GM12878 (cell line): ENCODE data around the gene IRF1. TPM values are rescaled to one million over a fixed set of nuclear protein-coding genes. Genes with fewer than 3 reads are reported as not detected.
A peak's percentile ranks its signal among the peaks of the same experiment; 100 is the strongest.

Source experiments
- ATAC-seq: fragments of 200-7000 bp; cut with Tn5 transposase; 3 replicates; pipeline ENCODE4 v1.9.1; 2020; ENCODE audit warnings: mild to moderate bottlenecking, moderate library complexity
- BruUV-seq: library from RNA; stranded (reverse); fragments of 400-500 nt; replicated peaks from 2 replicates; lab custom pipeline; 2021; lab: Mats Ljungman, UMichigan
- CTCF ChIA-PET: fragments of 300-600 bp; sonication (Branson Sonifier 250); formaldehyde crosslinking; extraction: SDS; loops from one replicate; lab custom pipeline; 2021; ENCODE audit warnings: inconsistent platforms; lab: Yijun Ruan, JAX
- POLR2A ChIA-PET: fragments of 350-600 bp; formaldehyde crosslinking; extraction: SDS; loops from one replicate; lab custom pipeline; 2021; ENCODE audit warnings: inconsistent platforms; lab: Charles Lee
- RAD21 ChIA-PET: fragments of 300-600 bp; sonication (Branson Sonifier 250); formaldehyde crosslinking; loops from one replicate; lab custom pipeline; 2023; ENCODE audit warnings: antibody characterized with exemption; ENCODE audit not compliant: unreplicated experiment; lab: Charles Lee
- SMC1A ChIA-PET: fragments of 300-600 bp; sonication (Branson Sonifier 250); formaldehyde crosslinking; loops from one replicate; lab custom pipeline; 2023; ENCODE audit not compliant: unreplicated experiment, uncharacterized antibody; lab: Charles Lee
- DNase-seq: peaks from one replicate; pipeline ENCODE4 v3.0.0-alpha.2; 2011; ENCODE audit warnings: low read depth, low spot score
- FAIRE-seq: peaks from 3 replicates; lab custom pipeline; 2011; peaks lifted over from hg19 to GRCh38; lab: Jason Lieb, UNC
- H2AFZ ChIP-seq: 2 replicates; pipeline ENCODE4 v1.6.0; 2011; ENCODE audit warnings: low read depth, low read length, control low read depth; ENCODE audit not compliant: control insufficient read depth
- H3K27ac ChIP-seq: 2 replicates; pipeline ENCODE4 v1.5.1; 2011; ENCODE audit warnings: control low read depth; ENCODE audit not compliant: control insufficient read depth, insufficient read depth
- H3K27me3 ChIP-seq, 2 experiments: replicated peaks in 1 of 2; 2 replicates each; pipeline versions ENCODE4 v1.6.0 to v1.6.1; 2011; ENCODE audit warnings: low read length in 1 of 2; ENCODE audit not compliant: control insufficient read depth in 2 of 2, insufficient read depth in 2 of 2
- H3K36me3 ChIP-seq, 2 experiments: 2 replicates each; pipeline ENCODE4 v1.5.1; 2011; ENCODE audit warnings: low read length in 1 of 2; ENCODE audit not compliant: control insufficient read depth in 2 of 2, insufficient read depth in 2 of 2
- H3K4me1 ChIP-seq: 2 replicates; pipeline ENCODE4 v1.6.1; 2011; ENCODE audit warnings: mild to moderate bottlenecking, low read length, moderate library complexity, mixed read lengths; ENCODE audit not compliant: control insufficient read depth, insufficient read depth
- H3K4me2 ChIP-seq: 2 replicates; pipeline ENCODE4 v1.6.0; 2011; ENCODE audit warnings: control low read depth; ENCODE audit not compliant: control insufficient read depth, insufficient read depth
- H3K4me3 ChIP-seq: fragments of 200-600 bp; sonication (generic); 2 replicates; pipeline ENCODE4 v1.5.1; 2016
- H3K79me2 ChIP-seq: 2 replicates; pipeline ENCODE4 v1.6.0; 2011; ENCODE audit warnings: low read length; ENCODE audit not compliant: control insufficient read depth, insufficient read depth
- H3K9ac ChIP-seq: 2 replicates; pipeline ENCODE4 v1.8.0; 2011; ENCODE audit warnings: low read length, control low read depth, mixed read lengths; ENCODE audit not compliant: control insufficient read depth, insufficient read depth
- H3K9me3 ChIP-seq: replicated peaks from 3 replicates; pipeline ENCODE4 v1.5.1; 2011; ENCODE audit warnings: mild to moderate bottlenecking, low read length; ENCODE audit not compliant: control insufficient read depth, insufficient read depth
- H4K20me1 ChIP-seq: 2 replicates; pipeline ENCODE4 v1.6.0; 2011; ENCODE audit not compliant: control insufficient read depth, insufficient read depth
- BRCA1 ChIP-seq: IDR thresholded peaks from 2 replicates; pipeline ENCODE4 v1.6.1; 2011; ENCODE audit warnings: low read depth, low read length, improper control_type of control experiment
- CBX3 ChIP-seq: fragments of 200-600 bp; sonication (generic); IDR thresholded peaks from 2 replicates; pipeline ENCODE4 v1.6.1; 2016; ENCODE audit warnings: low read depth, borderline replicate concordance
- CUX1 ChIP-seq: IDR thresholded peaks from 2 replicates; pipeline ENCODE4 v1.6.1; 2012; ENCODE audit warnings: improper control_type of control experiment, low read depth, low read length; ENCODE audit not compliant: insufficient replicate concordance
- EGR1 ChIP-seq, 2 experiments: IDR thresholded peaks; 1 replicate in 1 of 2; 2 replicates in 1 of 2; pipeline ENCODE4 v1.6.1; 2011 to 2012; ENCODE audit warnings: low read depth in 2 of 2, low read length in 2 of 2, borderline replicate concordance in 1 of 2, mild to moderate bottlenecking in 1 of 2, moderate library complexity in 1 of 2
- IKZF2 ChIP-seq, 2 experiments: fragments of 450-650 bp; IDR thresholded peaks; 2 replicates each; pipeline ENCODE4 v1.6.1; 2017; ENCODE audit warnings: mild to moderate bottlenecking in 2 of 2, moderate library complexity in 2 of 2
- MTA2 ChIP-seq: fragments of 450-650 bp; IDR thresholded peaks from 2 replicates; pipeline ENCODE4 v1.6.1; 2016; ENCODE audit warnings: low read depth, mild to moderate bottlenecking, moderate library complexity
- MTA3 ChIP-seq: IDR thresholded peaks from 2 replicates; pipeline ENCODE4 v1.6.1; 2012; ENCODE audit warnings: low read length, inconsistent platforms, borderline replicate concordance
- NBN ChIP-seq: fragments of 450-650 bp; IDR thresholded peaks from 2 replicates; pipeline ENCODE4 v1.6.1; 2016
- NRF1 ChIP-seq: conservative IDR thresholded peaks from 2 replicates; pipeline ENCODE4 v1.6.1; 2011; ENCODE audit warnings: mild to moderate bottlenecking, low read depth, low read length, improper control_type of control experiment
- POU2F2 ChIP-seq: IDR thresholded peaks from 3 replicates; pipeline ENCODE4 v1.6.1; 2011; ENCODE audit warnings: low read depth, mild to moderate bottlenecking, low read length, borderline replicate concordance
- SIX5 ChIP-seq: IDR thresholded peaks from 2 replicates; pipeline ENCODE4 v1.6.1; 2011; ENCODE audit warnings: mild to moderate bottlenecking, low read depth, low read length, moderate library complexity; ENCODE audit not compliant: severe bottlenecking
- SMAD1 ChIP-seq: fragments of 450-650 bp; IDR thresholded peaks from 2 replicates; pipeline ENCODE4 v1.6.1; 2018; ENCODE audit warnings: mild to moderate bottlenecking, low read depth; ENCODE audit not compliant: partially characterized antibody
- SUPT20H ChIP-seq: IDR thresholded peaks from 2 replicates; pipeline ENCODE4 v1.6.1; 2011; ENCODE audit warnings: low read depth, mild to moderate bottlenecking, low read length, moderate library complexity, borderline replicate concordance; ENCODE audit not compliant: control insufficient read depth
- ZNF207 ChIP-seq: fragments of 450-650 bp; IDR thresholded peaks from 2 replicates; pipeline ENCODE4 v1.6.1; 2014; ENCODE audit warnings: antibody characterized with exemption, mild to moderate bottlenecking, borderline replicate concordance
- ZNF24 ChIP-seq: fragments of 450-650 bp; IDR thresholded peaks from 2 replicates; pipeline ENCODE4 v1.6.1; 2017; ENCODE audit warnings: antibody characterized with exemption, mild to moderate bottlenecking
- ZNF274 ChIP-seq: IDR thresholded peaks from one replicate; pipeline ENCODE4 v1.8.0; 2011; ENCODE audit not compliant: insufficient read length, insufficient read depth
- whole genome bisulfite sequencing: methylation state at CpG from one replicate; pipeline ENCODE4 v1.1.6; 2016; ENCODE audit warnings: low lambda C conversion rate; ENCODE audit not compliant: insufficient replicate concordance, insufficient coverage; ENCODE audit errors: missing lambda C conversion rate; 5-methylcytosine and 5-hydroxymethylcytosine counted together
- in situ Hi-C: fragments of 300-500 bp; cut with MboI; formaldehyde crosslinking; loops from 9 replicates; pipeline ENCODE4 v1.14.3; 2018; ENCODE audit warnings: mixed read lengths
- intact Hi-C: fragments of 100-400 bp; cut with micrococcal nuclease; formaldehyde crosslinking; loops from one replicate; pipeline ENCODE4 v1.14.2; 2022; ENCODE audit not compliant: unreplicated experiment
- polyA plus RNA-seq, 11 experiments: library from polyadenylated mRNA; depleted of rRNA in 4 of 11; unstranded in 6 of 11; stranded (reverse) in 5 of 11; fragments of >200 nt; fragmentation: Nextera tagmentation in 4 of 11; fragmentation: Illumina TruSeq in 1 of 11; extraction: Ambion mirVana in 4 of 11; extraction: Trizol in 1 of 11; gene quantifications; 1 replicate in 1 of 11; 2 replicates in 10 of 11; pipeline versions ENCODE4 v1.2.1 to v1.2.3, GENCODE V29; 2011 to 2016; ENCODE audit warnings: inconsistent platforms in 2 of 11, missing spikeins in 2 of 11, low read depth in 1 of 11
- total RNA-seq, 4 experiments: library from RNA; depleted of rRNA in 3 of 4; stranded (reverse); fragments of >200 nt in 3 of 4; fragmentation: Illumina TruSeq in 1 of 4; extraction: Trizol in 1 of 4; gene quantifications; 2 replicates each; pipeline versions ENCODE4 v1.2.1 to v1.2.3, GENCODE V29; 2013 to 2021
- TF ChIP-seq, protein P1 (sequence below): IDR thresholded peaks from 2 replicates; pipeline ENCODE4 v1.6.1; 2011; ENCODE audit warnings: mild to moderate bottlenecking, low read depth, low read length, moderate library complexity; ENCODE audit not compliant: insufficient replicate concordance

The IRF1 gene
- total and polyA plus RNA-seq, 10 of the 15 experiments (the other 5 are each of a cell fraction or from before 2014, with no cell fraction given), result 6.9 to 68.0 (median 49.6) TPM

- ChIA-PET SMC1A (interaction anchor here (0.5 to 13.3 kb wide), 33 partner anchors 8 to 333 kb away, joined by 3 to 340 read pairs (median 4); partner anchors contain the start of genes IRF1 and SLC22A5), RAD21 (interaction anchor here (0.7 to 27.2 kb wide), 33 partner anchors 8 to 320 kb away, joined by 3 to 453 read pairs (median 7); partner anchors contain the start of genes IRF1 and SLC22A5), POLR2A (interaction anchor here (0.8 to 24.5 kb wide), 10 partner anchors 10 to 132 kb away, joined by 3 to 389 read pairs (median 8); partner anchors contain the start of genes IRF1 and SLC22A5), CTCF (interaction anchor here (0.6 to 13.6 kb wide), 42 partner anchors 9 to 382 kb away, joined by 3 to 481 read pairs (median 6); partner anchors contain the start of gene IRF1)
- Histone ChIP-seq H3K79me2 (peaks cover 2% of the 10 kb centered on the region), H3K36me3 (no peaks in the 10 kb centered on the region), H3K4me2 (peak overlapping the region; percentile 38; the same call in 1 of the 2 replicates), H4K20me1 (no peaks in the 10 kb centered on the region), H2AFZ (peak overlapping the region; percentile 85), H3K27ac (peak overlapping the region; percentile 42; the same call in 1 of the 2 replicates), H3K4me3 (no peak overlapping the region), H3K27me3 (no peaks in the 10 kb centered on the region), H3K4me1 (peaks cover 34% of the 10 kb centered on the region), H3K9me3 (no peaks in the 10 kb centered on the region), H3K9ac (peak overlapping the region; percentile 28)
- intact Hi-C loops, result loop anchor here (1.0 to 5.0 kb wide), 6 partner anchors 82 to 436 kb away; no protein-coding TSS in a partner anchor
- BruUV-seq, result no TSS peak
- FAIRE-seq (peak; percentile 75), ATAC-seq (peak; percentile 55), DNase-seq (no peak)
- in situ Hi-C loops, result loop anchor here (10.0 kb wide), 2 partner anchors 266 to 426 kb away; partner anchors contain the start of gene CSF2
- WGBS, result 0% methylated on average over 6 of the region's 6 CpGs
- 0 out of 2 replicates have a peak, but pooled peaks have one; percentile 50 for TF ChIP-seq MTA2
- no peak for TF ChIP-seq NRF1
- TF ChIP-seq BRCA1, result no peak
- no peak for TF ChIP-seq CUX1
- TF ChIP-seq NBN, result peak; percentile 85
- TF ChIP-seq ZNF207, result 0 out of 2 replicates have a peak, but pooled peaks have one; percentile 58
- TF ChIP-seq MTA3, result no peak
- TF ChIP-seq CBX3, result no peak
- no peak for TF ChIP-seq SMAD1
- peak; percentile 57; the same call in 1 of the 3 replicates for TF ChIP-seq POU2F2
- no peak for TF ChIP-seq ZNF274
- TF ChIP-seq SUPT20H, result no peak
- TF ChIP-seq, protein P1, sequence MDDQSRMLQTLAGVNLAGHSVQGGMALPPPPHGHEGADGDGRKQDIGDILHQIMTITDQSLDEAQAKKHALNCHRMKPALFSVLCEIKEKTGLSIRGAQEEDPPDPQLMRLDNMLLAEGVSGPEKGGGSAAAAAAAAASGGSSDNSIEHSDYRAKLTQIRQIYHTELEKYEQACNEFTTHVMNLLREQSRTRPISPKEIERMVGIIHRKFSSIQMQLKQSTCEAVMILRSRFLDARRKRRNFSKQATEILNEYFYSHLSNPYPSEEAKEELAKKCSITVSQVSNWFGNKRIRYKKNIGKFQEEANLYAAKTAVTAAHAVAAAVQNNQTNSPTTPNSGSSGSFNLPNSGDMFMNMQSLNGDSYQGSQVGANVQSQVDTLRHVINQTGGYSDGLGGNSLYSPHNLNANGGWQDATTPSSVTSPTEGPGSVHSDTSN, result no peak
- no peak for TF ChIP-seq SIX5
- peak; percentile 13 to 46; a peak in 1 of 4 replicates for TF ChIP-seq IKZF2 (IDR thresholded peaks at IDR 0.05)
- TF ChIP-seq EGR1 (IDR thresholded peaks at IDR 0.05; ENCODE audit: borderline replicate concordance in 1 of 2, low read depth in 2 of 2, low read length in 2 of 2), result no peak
- no peak for TF ChIP-seq ZNF24
Measured at GRCh38 chr5:132500931-132501628, 10.5 kb upstream of the IRF1 start.
